Type B pancreatic cell (in vitro differentiated cells): ENCODE data around the gene LARP4. TPM values are rescaled to one million over a fixed set of nuclear protein-coding genes. Genes with fewer than 3 reads are reported as not detected.
"Not testable (repeated sequence)": the region's sequence is repeated elsewhere in the genome, so short reads cannot be mapped to it uniquely, and the experiment has no call there.

Experiments used
- DNase-seq: peaks from one replicate; pipeline ENCODE4 v3.0.0; 2021; ENCODE audit warnings: mixed read lengths; ENCODE audit not compliant: unreplicated experiment; ENCODE audit errors: extremely low spot score
- H3K27ac Mint-ChIP-seq: 2 replicates; pipeline ENCODE4 v1.8.0; 2021; ENCODE audit warnings: mild to moderate bottlenecking, mixed read lengths
- H3K27me3 Mint-ChIP-seq: 2 replicates; pipeline ENCODE4 v1.8.0; 2021; ENCODE audit warnings: mixed read lengths
- H3K36me3 Mint-ChIP-seq: 2 replicates; pipeline ENCODE4 v1.8.0; 2021; ENCODE audit warnings: mixed read lengths
- H3K4me1 Mint-ChIP-seq: one replicate; pipeline ENCODE4 v1.8.0; 2021; ENCODE audit warnings: mixed read lengths; ENCODE audit not compliant: unreplicated experiment
- H3K4me3 Mint-ChIP-seq: 2 replicates; pipeline ENCODE4 v1.8.0; 2021; ENCODE audit warnings: mild to moderate bottlenecking, mixed read lengths
- H3K9me3 Mint-ChIP-seq: 2 replicates; pipeline ENCODE4 v1.8.0; 2021; ENCODE audit warnings: mixed read lengths
- CTCF ChIP-seq: fragments of 200-600 bp; sonication (generic); conservative IDR thresholded peaks from 2 replicates; pipeline ENCODE4 v1.5.0; 2021; ENCODE audit warnings: antibody characterized with exemption, mild to moderate bottlenecking
- total RNA-seq: library from RNA; stranded (reverse); gene quantifications from 2 replicates; pipeline ENCODE4 v1.2.1, GENCODE V29; 2021; ENCODE audit warnings: low replicate concordance

Gene LARP4
- total RNA-seq, 1 donor from 2014 or later = 55.3 TPM

- H3K4me1 Mint-ChIP-seq = peaks cover 15% of the 10 kb centered on the region
- H3K36me3 Mint-ChIP-seq = peaks cover 3% of the 10 kb centered on the region
- DNase-seq = no peak
- peak overlapping the region; percentile 99 for H3K4me3 Mint-ChIP-seq
- no peak for TF ChIP-seq CTCF
- no peaks in the 10 kb centered on the region for H3K27me3 Mint-ChIP-seq
- H3K9me3 Mint-ChIP-seq = no peaks in the 10 kb centered on the region
- H3K27ac Mint-ChIP-seq = peak overlapping the region; percentile 96
Measured at GRCh38 chr12:50403001-50403440, 2.3 kb downstream of the LARP4 start.

- Mint-ChIP-seq H3K36me3 (peaks cover 8% of the 10 kb centered on the region), H3K4me3 (no peak overlapping the region), H3K9me3 (no peaks in the 10 kb centered on the region), H3K4me1 (peaks cover 15% of the 10 kb centered on the region), H3K27ac (no peak overlapping the region), H3K27me3 (no peaks in the 10 kb centered on the region)
- no peak for DNase-seq
- TF ChIP-seq CTCF = no peak
Measured at GRCh38 chr12:50404307-50404706, 3.6 kb downstream of the LARP4 start.

- TF ChIP-seq CTCF = no peak
- Mint-ChIP-seq H3K36me3 (peaks cover 12% of the 10 kb centered on the region), H3K4me3 (no peak overlapping the region), H3K9me3 (no peaks in the 10 kb centered on the region), H3K27me3 (no peaks in the 10 kb centered on the region), H3K27ac (no peak overlapping the region), H3K4me1 (no peaks in the 10 kb centered on the region)
- peak; percentile 24 for DNase-seq
Measured at GRCh38 chr12:50411051-50411660, 10.5 kb downstream of the LARP4 start.

- TF ChIP-seq CTCF = no peak
- DNase-seq = no peak
- no peak overlapping the region for H3K4me3 Mint-ChIP-seq
- H3K4me1 Mint-ChIP-seq = no peaks in the 10 kb centered on the region
- no peaks in the 10 kb centered on the region for H3K9me3 Mint-ChIP-seq
- no peak overlapping the region for H3K27ac Mint-ChIP-seq
- peaks cover 15% of the 10 kb centered on the region for H3K36me3 Mint-ChIP-seq
- no peaks in the 10 kb centered on the region for H3K27me3 Mint-ChIP-seq
Measured at GRCh38 chr12:50415899-50416479, 15.3 kb downstream of the LARP4 start.

GRCh38 chr12:50419112-50419909 lies 18.6 kb downstream of the LARP4 start:
- Mint-ChIP-seq H3K4me1 (no peaks in the 10 kb centered on the region), H3K4me3 (no peak overlapping the region), H3K36me3 (peaks cover 15% of the 10 kb centered on the region), H3K27ac (no peak overlapping the region), H3K9me3 (no peaks in the 10 kb centered on the region), H3K27me3 (no peaks in the 10 kb centered on the region)
- no peak for TF ChIP-seq CTCF
- DNase-seq = no peak

- peaks cover 15% of the 10 kb centered on the region for H3K4me1 Mint-ChIP-seq
- not testable (repeated sequence) for H3K36me3 Mint-ChIP-seq
Measured at GRCh38 chr12:50422855-50423254, 22.2 kb downstream of the LARP4 start.

GRCh38 chr12:50423342-50423741 lies 22.7 kb downstream of the LARP4 start:
- peaks cover 15% of the 10 kb centered on the region for H3K4me1 Mint-ChIP-seq
- not testable (repeated sequence) for H3K9me3 Mint-ChIP-seq, DNase-seq, H3K27ac Mint-ChIP-seq, H3K36me3 Mint-ChIP-seq, H3K27me3 Mint-ChIP-seq, H3K4me3 Mint-ChIP-seq

More at GRCh38 chr12:50422855-50423254, 22.2 kb downstream of the LARP4 start:
- not testable (repeated sequence) for DNase-seq, H3K9me3 Mint-ChIP-seq, H3K27me3 Mint-ChIP-seq, H3K4me3 Mint-ChIP-seq, H3K27ac Mint-ChIP-seq
